Mucosa of descending colon (tissue), 3 donors: Measurements from ENCODE around the gene ALDH1B1. TPM values are rescaled to one million over a fixed set of nuclear protein-coding genes. Genes with fewer than 3 reads are reported as not detected.
A peak's percentile ranks its signal among the peaks of the same experiment; 100 is the strongest.
"Not testable (repeated sequence)": the region's sequence is repeated elsewhere in the genome, so short reads cannot be mapped to it uniquely, and the experiment has no call there.

Experiments
- ATAC-seq: fragments of 200-7000 bp; cut with Tn5 transposase; one replicate; pipeline ENCODE4 v1.9.1; 2020; ENCODE audit warnings: mild to moderate bottlenecking, moderate library complexity
- DNase-seq, 3 donors: peaks; one replicate each; pipeline ENCODE4 v3.0.0-alpha.2; 2020
- H3K36me3 ChIP-seq: fragments of 200-600 bp; one replicate; pipeline ENCODE4 v1.8.0; 2021; ENCODE audit warnings: low read depth, mild to moderate bottlenecking
- H3K4me1 ChIP-seq: fragments of 200-600 bp; one replicate; pipeline ENCODE4 v1.8.0; 2021; ENCODE audit warnings: low read depth, mild to moderate bottlenecking
- H3K4me3 ChIP-seq: fragments of 200-600 bp; one replicate; pipeline ENCODE4 v1.8.0; 2021; ENCODE audit warnings: mild to moderate bottlenecking
- H3K9me3 ChIP-seq: fragments of 200-600 bp; one replicate; pipeline ENCODE4 v1.8.0; 2021; ENCODE audit warnings: mild to moderate bottlenecking
- intact Hi-C, 2 donors: fragments of 100-400 bp; cut with DNase I in 1 of 2; cut with micrococcal nuclease in 1 of 2; formaldehyde crosslinking; loops; one replicate each; pipeline versions ENCODE4 v1.11.0 to v1.11.1; 2022; cut with DNase I, micrococcal nuclease
- total RNA-seq, 3 donors: library from RNA; stranded (reverse); fragmentation: NEBNext Ultra II Directional in 2 of 3; extraction: Animal tissue kit (Norgen Biotek cat#: 25700) in 2 of 3; gene quantifications; one replicate each; pipeline versions ENCODE4 v1.2.1 to v1.2.4, GENCODE V29; 2021 to 2023
- TF ChIP-seq, protein P1 (sequence below): fragments of 200-600 bp; IDR thresholded peaks from one replicate; pipeline ENCODE4 v1.8.0; 2022; ENCODE audit warnings: antibody characterized with exemption, mild to moderate bottlenecking
- donor health status: DM: no; HTN: no; CAD: no; lungs with moderate emphysema.
- donor health status: DM: no; HTN: no; CAD: no.
- donor health status: DM: no; HTN: yes; CAD: no.

ALDH1B1 gene
- total RNA-seq, 3 donors from 2014 or later, result 39.5 to 58.1 (median 52.5) TPM

GRCh38 chr9:38393128-38393796, 760 bp downstream of the ALDH1B1 start:
- no peaks in the 10 kb centered on the region for H3K9me3 ChIP-seq
- ATAC-seq (peak; percentile 2), DNase-seq (peak in 1 of 3 donors; percentile 21)
- peaks cover 16% of the 10 kb centered on the region for H3K4me1 ChIP-seq
- no peaks in the 10 kb centered on the region for H3K36me3 ChIP-seq
- H3K4me3 ChIP-seq, result peak overlapping the region; percentile 42
- TF ChIP-seq, protein P1, sequence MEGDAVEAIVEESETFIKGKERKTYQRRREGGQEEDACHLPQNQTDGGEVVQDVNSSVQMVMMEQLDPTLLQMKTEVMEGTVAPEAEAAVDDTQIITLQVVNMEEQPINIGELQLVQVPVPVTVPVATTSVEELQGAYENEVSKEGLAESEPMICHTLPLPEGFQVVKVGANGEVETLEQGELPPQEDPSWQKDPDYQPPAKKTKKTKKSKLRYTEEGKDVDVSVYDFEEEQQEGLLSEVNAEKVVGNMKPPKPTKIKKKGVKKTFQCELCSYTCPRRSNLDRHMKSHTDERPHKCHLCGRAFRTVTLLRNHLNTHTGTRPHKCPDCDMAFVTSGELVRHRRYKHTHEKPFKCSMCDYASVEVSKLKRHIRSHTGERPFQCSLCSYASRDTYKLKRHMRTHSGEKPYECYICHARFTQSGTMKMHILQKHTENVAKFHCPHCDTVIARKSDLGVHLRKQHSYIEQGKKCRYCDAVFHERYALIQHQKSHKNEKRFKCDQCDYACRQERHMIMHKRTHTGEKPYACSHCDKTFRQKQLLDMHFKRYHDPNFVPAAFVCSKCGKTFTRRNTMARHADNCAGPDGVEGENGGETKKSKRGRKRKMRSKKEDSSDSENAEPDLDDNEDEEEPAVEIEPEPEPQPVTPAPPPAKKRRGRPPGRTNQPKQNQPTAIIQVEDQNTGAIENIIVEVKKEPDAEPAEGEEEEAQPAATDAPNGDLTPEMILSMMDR, result no peak
- intact Hi-C loops, result loop anchor here in 1 of 2 donors (10.0 kb wide), 1 partner anchor 608 kb away; the partner anchor contains the start of gene EXOSC3

DNA sequence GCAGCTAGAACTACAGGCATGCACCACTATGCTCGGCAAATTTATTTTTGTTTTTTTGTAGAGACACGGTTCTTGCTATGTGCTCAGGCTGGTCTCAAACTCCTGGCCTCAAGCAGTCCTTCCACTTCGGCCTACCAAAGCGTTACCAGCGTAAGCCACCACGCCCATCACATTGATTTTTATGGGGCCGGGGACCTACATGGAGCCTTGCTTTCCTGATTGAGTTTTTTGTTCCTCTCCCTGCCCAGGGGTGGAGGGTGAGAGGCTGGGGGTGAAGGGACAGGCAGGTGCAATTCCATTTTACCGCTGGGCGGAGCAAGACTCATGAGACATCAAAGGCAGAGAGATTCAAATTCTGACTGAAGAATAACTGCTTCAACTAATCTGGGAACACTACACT, 1.9 kb downstream of the ALDH1B1 start:
- ATAC-seq (peak; percentile 61), DNase-seq (peak; percentile 66 to 77 (median 74))
- TF ChIP-seq, protein P1, result no peak
- H3K9me3 ChIP-seq, result no peaks in the 10 kb centered on the region
- H3K4me1 ChIP-seq, result peaks cover 13% of the 10 kb centered on the region
- no peaks in the 10 kb centered on the region for H3K36me3 ChIP-seq
- intact Hi-C loops, result loop anchor here in 1 of 2 donors (10.0 kb wide), 1 partner anchor 610 kb away; the partner anchor contains the start of gene EXOSC3
- H3K4me3 ChIP-seq, result no peak overlapping the region

DNA sequence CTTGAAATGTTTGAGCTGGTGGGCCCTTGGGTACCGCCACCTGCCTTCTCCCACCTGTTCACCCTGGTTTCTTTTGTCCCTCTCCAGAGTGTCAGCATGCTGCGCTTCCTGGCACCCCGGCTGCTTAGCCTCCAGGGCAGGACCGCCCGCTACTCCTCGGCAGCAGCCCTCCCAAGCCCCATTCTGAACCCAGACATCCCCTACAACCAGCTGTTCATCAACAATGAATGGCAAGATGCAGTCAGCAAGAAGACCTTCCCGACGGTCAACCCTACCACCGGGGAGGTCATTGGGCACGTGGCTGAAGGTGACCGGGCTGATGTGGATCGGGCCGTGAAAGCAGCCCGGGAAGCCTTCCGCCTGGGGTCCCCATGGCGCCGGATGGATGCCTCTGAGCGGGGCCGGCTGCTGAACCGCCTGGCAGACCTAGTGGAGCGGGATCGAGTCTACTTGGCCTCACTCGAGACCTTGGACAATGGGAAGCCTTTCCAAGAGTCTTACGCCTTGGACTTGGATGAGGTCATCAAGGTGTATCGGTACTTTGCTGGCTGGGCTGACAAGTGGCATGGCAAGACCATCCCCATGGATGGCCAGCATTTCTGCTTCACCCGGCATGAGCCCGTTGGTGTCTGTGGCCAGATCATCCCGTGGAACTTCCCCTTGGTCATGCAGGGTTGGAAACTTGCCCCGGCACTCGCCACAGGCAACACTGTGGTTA, 3.3 kb downstream of the ALDH1B1 start:
- TF ChIP-seq, protein P1, result no peak
- no peak overlapping the region for H3K4me3 ChIP-seq
- DNase-seq, result no peak
- intact Hi-C loops, result loop anchor here in 1 of 2 donors (10.0 kb wide), 1 partner anchor 611 kb away; the partner anchor contains the start of gene EXOSC3
- no peaks in the 10 kb centered on the region for H3K9me3 ChIP-seq
- H3K4me1 ChIP-seq, result peaks cover 16% of the 10 kb centered on the region
- no peak for ATAC-seq
- H3K36me3 ChIP-seq, result no peaks in the 10 kb centered on the region

GRCh38 chr9:38396371-38396671, 3.8 kb downstream of the ALDH1B1 start:
- Histone ChIP-seq H3K36me3 (no peaks in the 10 kb centered on the region), H3K4me3 (no peak overlapping the region), H3K4me1 (peaks cover 16% of the 10 kb centered on the region), H3K9me3 (no peaks in the 10 kb centered on the region)
- no peak for ATAC-seq
- intact Hi-C loops, result loop anchor here in 1 of 2 donors (10.0 kb wide), 1 partner anchor 612 kb away; the partner anchor contains the start of gene EXOSC3
- no peak for DNase-seq
- TF ChIP-seq, protein P1, result no peak

DNA sequence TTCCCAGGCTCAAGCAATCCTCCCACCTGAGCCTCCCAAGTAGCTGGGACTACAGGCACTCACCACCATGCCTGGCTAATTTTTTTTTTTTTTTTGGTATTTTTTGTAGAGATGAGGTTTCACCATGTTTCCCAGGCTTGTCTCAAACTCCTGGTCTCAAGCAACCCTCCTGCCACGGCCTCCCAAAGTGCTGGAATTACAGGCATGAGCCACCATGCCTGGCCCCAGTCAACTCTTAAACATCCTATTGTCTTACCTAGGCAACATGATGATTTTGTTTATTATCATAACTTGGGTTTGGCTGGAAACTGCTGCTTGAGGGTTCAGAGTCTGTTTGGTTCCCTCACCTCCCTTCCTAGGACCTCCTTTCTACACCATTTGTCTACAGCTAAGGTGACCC, 6.7 kb downstream of the ALDH1B1 start:
- H3K36me3 ChIP-seq, H3K9me3 ChIP-seq, ATAC-seq, DNase-seq, H3K4me3 ChIP-seq: not testable (repeated sequence)
- intact Hi-C loops, result loop anchor here in 1 of 2 donors (10.0 kb wide), 1 partner anchor 614 kb away; the partner anchor contains the start of gene EXOSC3
- peaks cover 11% of the 10 kb centered on the region for H3K4me1 ChIP-seq

GRCh38 chr9:38401994-38402393, 9.5 kb downstream of the ALDH1B1 start:
- H3K9me3 ChIP-seq, result no peaks in the 10 kb centered on the region
- no peak overlapping the region for H3K4me3 ChIP-seq
- no peak for DNase-seq
- H3K4me1 ChIP-seq, result peaks cover 3% of the 10 kb centered on the region
- no peak for ATAC-seq
- intact Hi-C loops, result no loop called here
- TF ChIP-seq, protein P1, result no peak
- no peaks in the 10 kb centered on the region for H3K36me3 ChIP-seq
